ENCODE data around the gene PIEZO1.

The PIEZO1 gene

GRCh38 chr16:88755745-88756443 is 29.1 kb downstream of the PIEZO1 start:
- no peak for TF ChIP-seq GATA1 (IDR thresholded peaks at IDR 0.05; ENCODE audit: low read depth, low read length)
- TF ChIP-seq POLR2A (IDR thresholded peaks at IDR 0.05; ENCODE audit: low read length): no peak
- no peak for DNase-seq

DNA sequence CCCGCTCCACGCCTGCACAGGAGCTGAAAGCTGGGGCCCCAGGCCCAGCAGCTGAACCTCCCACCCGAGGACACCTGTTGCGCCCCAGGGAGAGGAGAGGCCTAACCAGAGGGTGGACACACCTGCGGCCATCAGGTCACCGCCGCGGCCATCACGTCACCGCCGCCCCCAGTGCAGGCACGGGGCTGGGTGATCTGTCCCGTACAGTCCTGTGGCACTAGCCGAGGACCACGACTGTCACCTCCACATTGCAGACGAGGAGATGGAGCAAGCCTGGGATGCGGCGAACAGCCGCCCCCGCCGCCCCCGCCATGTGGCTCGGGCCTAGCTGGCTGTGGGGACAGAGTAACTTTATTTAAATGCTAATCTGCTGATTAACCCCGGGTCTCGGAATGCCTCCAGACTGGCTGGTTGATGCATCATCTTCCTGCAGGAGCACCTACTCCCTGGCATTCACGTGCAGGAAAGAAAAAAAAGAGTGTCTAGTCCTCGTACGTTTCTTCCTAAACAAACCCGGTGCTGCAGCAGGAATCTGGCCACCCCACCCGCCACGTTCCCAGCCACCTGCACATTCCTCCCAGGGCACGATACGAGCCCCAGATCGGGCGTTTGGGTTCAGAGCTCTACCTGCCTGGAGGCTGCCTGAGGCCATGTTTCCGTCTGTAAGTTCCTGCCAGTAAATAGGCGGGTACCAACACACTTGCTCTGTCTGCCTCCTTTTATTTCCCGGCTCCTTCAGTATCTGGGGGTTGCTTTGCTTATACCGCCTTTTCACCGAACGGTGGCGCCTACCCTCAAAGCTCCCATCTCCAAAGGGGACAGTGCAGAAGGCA is 29.9 kb downstream of the PIEZO1 start:
- TF ChIP-seq POLR2A (IDR thresholded peaks at IDR 0.05; ENCODE audit: low read length): no peak
- TF ChIP-seq GATA1 (IDR thresholded peaks at IDR 0.05; ENCODE audit: low read depth, low read length): no peak
- peak; percentile 18 to 38 for DNase-seq

- DNase-seq: no peak
- TF ChIP-seq GATA1 (IDR thresholded peaks at IDR 0.05; ENCODE audit: low read depth, low read length) (no peak), POLR2A (IDR thresholded peaks at IDR 0.05; ENCODE audit: low read length) (no peak)
Measured at GRCh38 chr16:88754109-88754911, 30.7 kb downstream of the PIEZO1 start.

- TF ChIP-seq GATA1 (IDR thresholded peaks at IDR 0.05; ENCODE audit: low read depth, low read length) (no peak), POLR2A (IDR thresholded peaks at IDR 0.05; ENCODE audit: low read length) (no peak)
Measured at GRCh38 chr16:88753602-88754001, 31.4 kb downstream of the PIEZO1 start.

GRCh38 chr16:88753191-88753590 is 31.8 kb downstream of the PIEZO1 start:
- DNase-seq: no peak
- no peak for TF ChIP-seq POLR2A (IDR thresholded peaks at IDR 0.05; ENCODE audit: low read length)
- TF ChIP-seq GATA1 (IDR thresholded peaks at IDR 0.05; ENCODE audit: low read depth, low read length): no peak

More at GRCh38 chr16:88753602-88754001, 31.4 kb downstream of the PIEZO1 start:
- DNase-seq: no peak

DNA sequence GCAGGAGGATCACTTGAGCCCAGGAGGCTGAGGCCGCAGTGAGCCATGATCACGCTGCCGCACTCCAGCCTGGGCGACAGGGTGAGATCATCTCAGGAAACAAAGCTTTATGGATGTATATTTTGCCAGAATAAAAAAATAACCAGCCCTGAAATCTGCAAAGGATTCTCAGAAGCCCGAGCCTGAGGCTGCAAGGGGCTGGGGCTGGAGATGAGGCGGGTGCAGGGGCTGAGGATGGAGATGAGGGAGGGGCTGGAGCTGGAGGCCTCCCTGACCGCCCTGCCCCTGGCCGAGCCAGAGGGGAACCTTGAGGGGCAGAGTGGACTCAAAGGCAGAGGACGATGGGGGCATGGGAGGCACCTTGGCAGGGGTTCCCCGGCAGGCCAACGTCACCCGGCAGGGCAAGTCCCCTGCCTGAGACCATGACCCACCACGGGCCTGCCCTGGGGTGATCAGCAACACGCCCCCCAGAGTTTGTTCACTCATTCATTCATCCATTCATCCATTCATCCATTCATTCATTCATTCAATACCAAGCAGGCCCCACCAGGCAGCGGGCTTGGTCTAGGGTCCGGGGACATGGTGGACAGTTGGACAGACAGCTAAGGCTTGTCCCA is 32.5 kb downstream of the PIEZO1 start:
- no peak for DNase-seq
- TF ChIP-seq GATA1 (IDR thresholded peaks at IDR 0.05; ENCODE audit: low read depth, low read length) (no peak), POLR2A (IDR thresholded peaks at IDR 0.05; ENCODE audit: low read length) (no peak)

GRCh38 chr16:88750854-88751253 is 34.2 kb downstream of the PIEZO1 start:
- DNase-seq: no peak
- TF ChIP-seq POLR2A (IDR thresholded peaks at IDR 0.05; ENCODE audit: low read length) (no peak), GATA1 (IDR thresholded peaks at IDR 0.05; ENCODE audit: low read depth, low read length) (no peak)

DNA sequence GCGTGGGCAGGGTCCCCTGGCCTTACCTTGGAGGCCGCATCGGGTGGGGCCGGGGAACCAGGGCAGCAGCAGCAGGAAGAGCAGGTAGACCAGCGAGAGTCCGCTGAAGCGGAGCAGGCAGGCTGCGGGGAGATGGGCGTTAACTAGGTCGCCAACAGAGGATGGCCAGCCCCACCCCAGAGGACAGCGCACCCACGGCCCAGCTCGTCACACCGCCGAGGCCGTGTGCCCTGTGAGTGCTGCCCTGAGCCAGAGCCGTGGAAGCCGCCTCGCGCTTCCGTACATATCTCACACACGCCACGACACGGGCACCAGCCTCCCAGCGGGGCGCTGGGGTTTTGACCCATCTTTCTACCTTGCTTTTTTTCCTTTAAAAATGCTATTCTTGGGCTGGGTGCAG is 35.7 kb downstream of the PIEZO1 start:
- TF ChIP-seq GATA1 (IDR thresholded peaks at IDR 0.05; ENCODE audit: low read depth, low read length) (no peak), POLR2A (IDR thresholded peaks at IDR 0.05; ENCODE audit: low read length) (no peak)

DNA sequence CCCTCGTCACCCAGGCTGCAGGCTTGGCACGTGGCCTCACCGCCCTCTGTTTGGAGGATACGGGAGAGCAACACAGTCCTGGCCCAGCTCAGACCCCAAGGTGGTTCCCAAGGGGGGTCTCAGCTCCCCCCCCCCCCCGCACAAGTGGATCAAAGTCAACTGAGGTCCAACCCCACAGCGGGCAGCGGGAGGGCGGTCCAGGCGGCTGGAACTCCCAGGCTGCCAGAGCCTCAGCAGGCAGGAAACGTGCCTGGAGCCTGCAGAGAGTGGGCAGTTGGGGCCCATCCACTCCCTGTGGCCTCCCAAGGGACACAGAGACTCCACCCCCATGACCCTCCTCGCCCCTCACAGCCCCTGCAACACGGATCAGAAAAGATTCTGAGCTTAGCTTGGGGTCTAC is 36.7 kb downstream of the PIEZO1 start:
- no peak for TF ChIP-seq POLR2A (IDR thresholded peaks at IDR 0.05; ENCODE audit: low read length)
- DNase-seq: no peak

More for the DNA sequence above, 35.7 kb downstream of the PIEZO1 start:
- peak in 1 of 2 experiments; percentile 25 for DNase-seq

DNA sequence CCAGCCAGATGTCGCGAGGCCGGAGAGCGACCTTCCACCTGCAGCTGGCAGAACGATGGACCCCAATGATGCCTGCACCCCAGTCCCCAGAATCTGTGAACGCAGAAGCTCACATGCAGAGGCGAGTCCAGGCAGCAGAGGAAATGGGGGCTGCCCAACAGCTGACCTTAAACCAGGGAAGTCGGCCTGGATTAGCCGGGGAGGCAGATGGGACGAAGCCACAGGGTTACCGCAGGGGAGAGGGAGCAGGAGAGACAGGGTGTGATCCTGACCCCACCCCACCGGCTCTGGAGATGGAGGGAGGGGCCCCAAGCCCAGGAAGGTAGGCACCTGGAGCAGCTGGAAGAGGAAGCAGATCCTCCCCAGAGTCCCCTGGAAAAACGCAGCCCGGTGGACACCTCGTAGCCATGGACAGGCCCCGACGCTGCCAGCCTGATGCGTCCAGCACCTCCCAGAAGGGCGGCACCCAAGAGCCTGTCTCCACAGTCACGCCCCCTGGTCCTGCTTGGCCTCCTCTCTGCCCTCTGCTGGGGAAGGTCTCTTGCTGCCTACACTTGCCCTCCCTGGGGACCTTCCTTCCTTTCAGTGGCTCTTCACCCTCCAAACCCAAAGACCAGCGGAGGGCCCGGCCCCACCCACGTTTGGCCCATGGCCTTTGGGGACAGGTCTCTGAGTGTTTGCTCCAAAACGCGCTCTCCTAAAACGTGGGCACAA is 37.3 kb downstream of the PIEZO1 start:
- peak; percentile 84 to 88 for DNase-seq
- TF ChIP-seq POLR2A (IDR thresholded peaks at IDR 0.05; ENCODE audit: low read length): no peak
- no peak for TF ChIP-seq GATA1 (IDR thresholded peaks at IDR 0.05; ENCODE audit: low read depth, low read length)

- TF ChIP-seq POLR2A (IDR thresholded peaks at IDR 0.05; ENCODE audit: low read length) (no peak), GATA1 (IDR thresholded peaks at IDR 0.05; ENCODE audit: low read depth, low read length) (no peak)
- no peak for DNase-seq
Measured at GRCh38 chr16:88746506-88746905, 38.5 kb downstream of the PIEZO1 start.

GRCh38 chr16:88744577-88745521 is 40.2 kb downstream of the PIEZO1 start:
- DNase-seq: no peak
- TF ChIP-seq GATA1 (IDR thresholded peaks at IDR 0.05; ENCODE audit: low read depth, low read length) (no peak), POLR2A (IDR thresholded peaks at IDR 0.05; ENCODE audit: low read length) (no peak)
